ENCODE data around the gene SLC22A15.
"Not testable (repeated sequence)": the region's sequence is repeated elsewhere in the genome, so short reads cannot be mapped to it uniquely, and the experiment has no call there.

Gene SLC22A15

DNA sequence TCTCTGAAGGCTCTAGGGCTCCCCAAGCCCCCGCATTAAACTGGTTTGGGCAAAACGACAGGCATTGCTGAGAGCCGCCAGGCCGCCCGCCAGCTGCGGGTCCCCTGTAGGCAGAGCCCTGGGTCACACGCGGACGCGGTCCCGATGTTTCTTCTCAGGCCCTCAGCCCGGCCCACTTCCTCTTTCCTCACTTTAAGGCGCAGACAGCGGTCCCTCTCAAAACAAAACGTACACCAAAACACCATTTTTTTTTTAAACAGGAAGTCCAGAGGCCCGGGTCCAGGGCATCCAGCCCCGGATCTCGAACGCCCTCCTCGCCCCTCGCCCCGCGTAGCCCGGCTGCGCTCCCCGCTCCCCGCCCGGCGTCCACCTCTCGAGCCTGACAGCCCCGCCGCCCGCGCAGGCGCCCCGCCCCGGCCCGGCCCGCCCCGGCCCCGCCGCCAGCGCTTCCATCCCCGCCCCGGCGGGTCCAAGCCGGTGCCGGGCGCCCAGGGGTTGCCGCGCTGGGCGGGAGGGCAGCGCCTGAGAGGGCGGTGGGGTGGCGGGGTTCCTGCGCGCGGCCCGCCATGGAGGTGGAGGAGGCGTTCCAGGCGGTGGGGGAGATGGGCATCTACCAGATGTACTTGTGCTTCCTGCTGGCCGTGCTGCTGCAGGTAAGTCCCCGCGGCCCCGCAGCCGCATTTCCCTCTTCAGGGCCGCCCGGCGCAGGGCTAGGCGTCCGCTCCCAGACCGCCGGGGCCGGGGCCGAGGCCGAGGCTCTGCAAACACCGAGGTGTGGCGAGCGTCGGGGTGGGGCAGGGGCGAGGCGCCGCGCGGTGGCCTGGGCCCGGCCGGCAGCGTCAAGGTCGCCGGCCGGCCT, at the start of gene SLC22A15:
Gene SLC22A15 (plus strand): TSS at position 452 of the 859 bp plus-strand sequence. CDS start 115 bp downstream, at position 567.
- peak; percentile 85 for DNase-seq

GRCh38 chr1:115927971-115928370, 48.3 kb upstream of the SLC22A15 start:
- DNase-seq = peak; percentile 45

DNA sequence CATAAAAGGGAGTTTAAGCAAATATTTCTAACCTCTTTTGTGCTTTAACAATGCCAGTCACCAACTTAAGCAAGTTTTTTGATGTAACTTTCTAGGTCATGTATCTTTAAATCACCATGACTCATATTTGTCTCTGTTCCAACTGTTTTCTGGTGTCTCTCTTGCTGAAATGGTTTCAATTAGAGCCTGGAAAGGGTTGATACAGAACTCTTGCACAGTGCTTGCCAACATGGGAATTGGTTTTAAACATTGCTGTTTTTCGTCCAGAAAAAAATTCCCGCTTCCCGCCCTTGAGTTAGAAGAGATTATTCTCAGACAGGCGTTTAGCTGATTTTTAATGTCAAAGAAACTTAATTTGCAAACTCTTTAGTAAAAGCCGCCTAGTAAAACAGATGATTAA, 46.4 kb upstream of the SLC22A15 start:
- peak; percentile 76 for DNase-seq

- no peak for DNase-seq
Measured at GRCh38 chr1:115933625-115934024, 42.7 kb upstream of the SLC22A15 start.

GRCh38 chr1:115939455-115939854, 36.9 kb upstream of the SLC22A15 start:
- no peak for DNase-seq

DNA sequence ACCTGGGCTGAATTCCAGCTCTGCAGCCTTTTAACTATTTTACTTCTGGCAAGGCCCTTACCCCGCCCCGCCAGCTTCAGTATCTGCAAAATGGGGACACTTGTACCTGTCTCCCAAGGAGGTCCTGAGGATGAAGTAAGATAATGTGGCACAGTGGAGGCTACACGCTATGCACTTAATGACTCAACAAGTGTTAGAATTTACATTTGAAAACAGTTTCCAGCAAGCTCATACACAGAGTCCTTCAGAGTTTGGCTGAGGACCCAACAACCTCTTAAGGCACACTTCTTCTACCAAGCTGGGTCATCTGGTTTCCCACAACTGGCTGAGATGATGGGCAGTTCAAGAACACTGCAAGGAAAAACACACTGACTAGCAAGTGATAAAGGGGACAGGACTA, 30.2 kb upstream of the SLC22A15 start:
- DNase-seq = no peak

- DNase-seq = no peak
Measured at GRCh38 chr1:115949156-115949555, 27.2 kb upstream of the SLC22A15 start.

DNA sequence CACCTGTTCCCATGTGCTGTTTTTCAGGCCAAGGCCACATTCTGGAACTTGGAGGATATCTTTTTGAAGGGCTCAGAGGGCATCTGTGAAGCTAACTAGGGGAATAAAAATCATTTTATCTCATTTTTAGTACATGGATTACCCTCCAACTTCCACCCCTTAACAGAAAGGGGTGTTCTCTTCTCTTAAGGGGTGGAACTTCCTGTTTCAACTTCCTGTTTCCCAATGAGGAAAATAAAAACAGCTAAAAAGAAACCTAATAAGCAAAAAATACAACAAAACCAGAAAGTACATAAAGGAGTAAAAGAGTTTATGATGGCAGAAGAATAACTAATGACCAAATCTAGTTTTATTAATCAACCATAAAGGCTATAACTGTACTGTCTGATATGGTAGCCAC, 24.8 kb upstream of the SLC22A15 start:
- DNase-seq = no peak

DNA sequence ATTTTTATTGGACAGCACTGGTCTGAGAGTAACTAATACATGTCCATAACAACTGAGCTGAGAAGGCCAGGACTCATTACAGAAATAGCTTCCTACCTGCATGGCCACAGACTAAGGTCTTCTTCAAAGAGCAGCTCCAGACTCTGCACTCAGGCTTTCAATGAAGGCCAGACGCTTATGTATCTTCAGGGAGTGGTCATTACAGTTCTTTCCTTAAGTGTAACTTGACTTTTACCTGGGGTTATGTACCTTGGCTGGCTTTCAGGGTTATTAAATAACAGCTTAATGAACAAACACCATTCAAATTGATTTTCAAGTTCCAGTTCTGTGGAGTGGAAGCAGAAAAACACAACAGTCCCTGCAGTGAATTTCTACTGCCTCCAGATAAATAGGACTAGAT, 23.8 kb upstream of the SLC22A15 start:
- no peak for DNase-seq

- no peak for DNase-seq
Measured at GRCh38 chr1:115953180-115953579, 23.1 kb upstream of the SLC22A15 start.

DNA sequence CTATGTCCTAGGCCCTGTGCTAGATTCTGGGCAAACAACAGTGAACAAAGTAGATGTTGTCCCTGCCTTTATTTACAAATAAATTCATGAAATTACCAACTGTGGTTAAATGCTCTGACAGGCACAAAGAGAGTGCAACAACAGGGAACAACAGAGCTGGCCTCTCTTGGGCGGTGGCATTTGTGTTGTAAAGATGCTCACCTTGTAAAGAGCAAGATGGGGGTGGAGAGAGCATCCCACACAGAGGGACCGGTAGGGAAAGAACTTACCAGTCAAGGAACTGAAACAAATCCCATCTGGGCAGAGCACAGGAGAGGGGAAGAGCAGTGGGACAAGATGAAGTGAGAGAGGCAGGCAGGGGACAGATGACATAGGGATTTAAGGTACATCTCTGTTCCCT, 21.6 kb upstream of the SLC22A15 start:
- DNase-seq = no peak

GRCh38 chr1:115955228-115955627, 21.1 kb upstream of the SLC22A15 start:
- no peak for DNase-seq

- no peak for DNase-seq
Measured at GRCh38 chr1:115958866-115959265, 17.4 kb upstream of the SLC22A15 start.

DNA sequence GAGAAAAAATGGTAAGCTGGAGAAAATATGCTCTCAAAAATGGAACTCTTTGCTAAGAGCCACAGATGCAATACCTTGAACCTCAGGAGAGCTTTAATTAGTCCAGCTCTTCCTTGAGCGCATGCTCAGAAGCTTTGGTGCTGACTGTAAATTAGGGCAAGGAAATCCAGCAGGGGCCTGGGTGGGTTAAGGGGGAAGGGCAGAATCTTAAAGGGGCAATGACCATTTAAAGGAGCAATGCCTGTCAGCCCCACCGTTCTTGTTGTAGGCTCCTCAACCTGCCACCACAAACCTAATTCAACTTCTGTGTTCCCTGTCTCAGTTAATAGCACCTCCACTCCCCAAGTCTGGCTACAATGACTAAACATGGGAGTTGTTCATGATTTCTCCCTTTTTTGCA, 6.8 kb upstream of the SLC22A15 start:
- DNase-seq = peak; percentile 93

GRCh38 chr1:115971778-115972177, 4.5 kb upstream of the SLC22A15 start:
- not testable (repeated sequence) for DNase-seq

- DNase-seq = no peak
Measured at GRCh38 chr1:115973154-115973553, 3.2 kb upstream of the SLC22A15 start.

DNA sequence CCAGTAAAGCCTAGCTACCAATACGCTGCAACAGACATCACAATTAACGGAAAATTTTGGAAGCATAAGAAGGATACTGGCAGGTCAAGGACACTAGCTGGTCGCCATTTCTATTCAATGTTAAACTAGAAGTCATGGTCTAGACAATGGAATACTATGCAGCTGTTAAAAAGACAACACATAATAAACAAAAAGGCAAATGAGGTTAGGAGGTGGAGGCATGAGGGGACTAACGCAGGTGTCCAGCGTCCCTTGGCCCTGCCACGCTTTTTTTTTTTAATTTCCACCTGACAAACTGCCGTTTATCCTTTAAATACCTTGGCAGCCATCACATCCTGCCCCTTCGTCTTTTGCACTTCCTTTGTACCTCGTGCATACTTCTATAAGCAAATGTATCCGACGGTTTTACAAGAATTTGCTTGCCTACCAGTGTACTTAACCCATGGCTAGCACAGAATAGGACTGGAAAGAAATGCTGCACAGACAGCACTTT, 698 bp upstream of the SLC22A15 start:
- DNase-seq = no peak

GRCh38 chr1:115976921-115977498, 697 bp downstream of the SLC22A15 start:
- DNase-seq = peak; percentile 58

DNA sequence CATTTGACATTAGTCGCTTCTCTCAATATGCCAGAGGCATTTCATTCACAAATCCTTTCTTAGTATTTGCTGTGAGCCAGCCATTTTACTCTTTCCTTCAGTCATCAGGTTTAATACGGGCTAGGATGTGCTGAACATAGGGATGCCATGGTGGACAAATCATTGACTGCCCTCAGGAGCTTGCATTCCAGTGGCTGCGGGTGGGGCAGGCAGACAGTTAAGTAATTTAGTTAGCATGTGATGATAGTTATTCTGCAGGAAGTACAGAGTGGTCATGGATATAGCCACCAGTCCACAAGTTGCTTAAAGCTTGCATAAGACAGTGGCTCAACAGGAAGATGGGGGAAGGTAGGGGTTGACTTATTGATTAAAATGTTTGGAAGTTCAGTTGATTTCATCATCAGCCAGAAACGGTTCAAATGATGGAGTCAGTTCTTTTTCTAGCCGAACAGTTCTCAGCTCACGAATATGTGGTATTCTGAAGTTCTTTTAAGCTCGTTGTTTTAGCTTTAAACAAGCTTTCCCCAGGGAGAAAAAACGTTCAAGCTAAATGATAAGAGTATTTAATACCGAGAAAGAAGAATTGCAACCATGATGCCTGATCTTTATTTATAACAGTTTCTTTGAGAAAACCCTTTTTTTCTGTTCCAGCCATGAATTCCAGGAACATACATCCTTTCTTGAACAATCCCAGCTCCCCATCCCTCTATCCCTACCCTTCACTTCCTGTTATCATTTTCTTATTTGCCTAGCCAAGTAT, 1.4 kb downstream of the SLC22A15 start:
- DNase-seq = no peak

DNA sequence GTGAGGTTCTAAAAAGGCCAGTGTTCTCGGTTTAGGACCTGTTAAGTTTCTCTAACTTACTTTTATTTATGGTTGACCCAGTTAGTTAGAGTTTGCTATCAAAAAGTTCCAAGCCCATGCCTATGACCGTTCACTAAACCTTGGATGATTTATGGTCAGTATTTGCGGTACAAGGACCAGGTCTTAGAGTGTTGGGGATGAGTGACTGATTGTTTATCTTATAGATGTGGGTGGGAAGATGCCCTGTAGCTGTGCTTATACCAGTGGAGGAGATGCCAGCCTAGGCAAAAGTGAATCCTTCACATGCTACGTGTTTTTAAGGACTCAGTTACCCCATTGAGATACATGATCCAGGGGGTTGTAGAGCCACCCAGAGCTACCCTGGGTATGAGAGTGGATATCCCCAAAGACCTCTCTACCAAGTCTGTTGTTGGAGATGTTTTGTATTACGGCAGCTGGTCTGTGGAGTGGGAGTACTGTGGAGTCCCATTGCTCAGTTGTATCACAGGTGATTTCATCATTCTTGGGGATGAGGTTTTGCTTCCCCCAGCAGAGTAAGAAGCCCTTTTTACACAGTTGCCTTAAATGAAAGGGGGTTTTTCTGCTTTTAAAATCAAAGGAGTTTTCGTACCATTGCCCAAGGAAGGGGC, 2.1 kb downstream of the SLC22A15 start:
- no peak for DNase-seq

- no peak for DNase-seq
Measured at GRCh38 chr1:115980156-115980555, 3.8 kb downstream of the SLC22A15 start.

DNA sequence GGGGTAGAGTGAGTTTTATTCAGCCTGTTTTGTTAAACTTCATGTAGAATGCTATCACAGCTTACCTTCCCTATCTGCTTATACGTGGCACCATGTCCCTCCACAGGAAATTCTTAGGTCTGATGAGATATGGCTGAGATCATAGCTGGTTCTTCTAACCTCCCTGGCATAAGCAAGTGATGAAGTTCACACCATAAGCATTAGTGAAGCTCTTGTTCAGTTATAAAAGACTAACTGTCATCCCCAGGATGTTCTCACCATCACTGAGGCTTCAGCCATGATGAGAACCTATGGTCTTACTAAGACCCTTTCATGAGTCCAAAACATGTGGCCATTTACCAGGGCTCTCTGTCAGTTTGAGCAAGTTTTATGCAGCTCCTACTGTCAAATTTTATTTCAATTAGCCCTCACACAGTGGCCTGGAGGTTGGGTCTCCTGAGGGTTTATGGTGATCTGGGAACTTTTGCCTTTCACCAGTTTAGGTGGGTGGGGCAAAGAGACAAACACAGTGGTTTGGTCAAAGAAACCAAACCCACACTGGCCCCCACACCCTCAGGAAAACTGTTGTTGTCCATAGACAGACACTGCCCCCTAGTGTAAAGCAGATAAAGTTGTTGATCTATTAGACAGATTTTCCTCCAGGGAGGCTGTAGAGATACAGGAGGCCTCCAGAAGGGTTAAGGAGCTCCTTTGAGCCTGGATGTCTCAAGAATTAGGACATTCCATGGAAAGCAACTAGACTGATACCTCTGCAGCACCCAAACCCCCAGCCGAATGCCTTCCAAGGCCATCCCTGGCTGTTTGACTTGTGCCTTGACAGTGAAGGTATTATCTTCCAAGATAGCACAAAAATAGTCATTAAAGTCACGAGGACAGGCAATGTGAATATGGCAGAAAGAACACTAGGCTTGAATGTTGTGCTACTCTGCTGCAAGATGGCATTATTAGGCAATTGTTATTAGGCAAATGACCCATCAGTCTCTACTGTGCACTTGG, 5.0 kb downstream of the SLC22A15 start:
- DNase-seq = peak; percentile 65
